Thyroid gland (tissue), 4 donors: Measurements from ENCODE around the gene MTNR1B.

Experiments
- POLR2A ChIP-seq, 2 donors: fragments of 450-650 bp; IDR thresholded peaks; one replicate each; pipeline ENCODE4 v1.6.1; 2017; ENCODE audit warnings: antibody characterized with exemption in 2 of 2, mild to moderate bottlenecking in 2 of 2, moderate library complexity in 1 of 2
- TF ChIP-seq, protein P1 (sequence below), 6 experiments: fragments of 200-600 bp in 3 of 6; fragments of 450-650 bp in 3 of 6; sonication (generic) in 3 of 6; IDR thresholded peaks; one replicate each; pipeline ENCODE4 v1.5.1; 2016 to 2019; ENCODE audit warnings: antibody characterized with exemption in 6 of 6, mild to moderate bottlenecking in 2 of 6, inconsistent platforms in 1 of 6, moderate library complexity in 1 of 6

DNA sequence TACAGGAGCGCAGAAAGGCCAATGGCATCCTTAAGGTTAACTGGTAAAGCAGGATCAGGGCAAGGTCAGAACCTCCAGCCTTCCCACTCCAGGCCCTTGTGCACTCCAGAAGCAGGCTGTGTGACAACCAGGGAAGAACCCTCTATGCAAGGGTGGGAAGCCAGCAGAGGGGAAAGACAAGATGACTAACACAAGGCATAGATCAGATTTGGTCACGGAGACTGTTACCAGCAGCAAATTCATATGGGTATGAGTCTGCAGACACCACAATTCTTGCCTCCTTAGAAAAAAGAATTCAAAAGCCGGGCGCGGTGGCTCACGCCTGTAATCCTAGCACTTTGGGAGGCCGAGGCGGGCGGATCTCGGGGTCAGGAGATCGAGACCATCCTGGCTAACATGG lies 39.8 kb upstream of the MTNR1B start:
- no peak for TF ChIP-seq POLR2A (IDR thresholded peaks at IDR 0.05)
- TF ChIP-seq, protein P1, sequence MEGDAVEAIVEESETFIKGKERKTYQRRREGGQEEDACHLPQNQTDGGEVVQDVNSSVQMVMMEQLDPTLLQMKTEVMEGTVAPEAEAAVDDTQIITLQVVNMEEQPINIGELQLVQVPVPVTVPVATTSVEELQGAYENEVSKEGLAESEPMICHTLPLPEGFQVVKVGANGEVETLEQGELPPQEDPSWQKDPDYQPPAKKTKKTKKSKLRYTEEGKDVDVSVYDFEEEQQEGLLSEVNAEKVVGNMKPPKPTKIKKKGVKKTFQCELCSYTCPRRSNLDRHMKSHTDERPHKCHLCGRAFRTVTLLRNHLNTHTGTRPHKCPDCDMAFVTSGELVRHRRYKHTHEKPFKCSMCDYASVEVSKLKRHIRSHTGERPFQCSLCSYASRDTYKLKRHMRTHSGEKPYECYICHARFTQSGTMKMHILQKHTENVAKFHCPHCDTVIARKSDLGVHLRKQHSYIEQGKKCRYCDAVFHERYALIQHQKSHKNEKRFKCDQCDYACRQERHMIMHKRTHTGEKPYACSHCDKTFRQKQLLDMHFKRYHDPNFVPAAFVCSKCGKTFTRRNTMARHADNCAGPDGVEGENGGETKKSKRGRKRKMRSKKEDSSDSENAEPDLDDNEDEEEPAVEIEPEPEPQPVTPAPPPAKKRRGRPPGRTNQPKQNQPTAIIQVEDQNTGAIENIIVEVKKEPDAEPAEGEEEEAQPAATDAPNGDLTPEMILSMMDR (IDR thresholded peaks at IDR 0.05), result no peak
